Neuronal stem cell (in vitro differentiated cells): ENCODE data around the gene OAS3.

ENCODE experiments used
- DNase-seq: peaks from one replicate; pipeline ENCODE4 v3.0.0-alpha.2; 2013; ENCODE audit warnings: low spot score
- H2AFZ ChIP-seq: one replicate; pipeline ENCODE4 v1.6.1; 2013; ENCODE audit warnings: mild to moderate bottlenecking, low read length, inconsistent platforms
- H2AK5ac ChIP-seq: 2 replicates; pipeline ENCODE4 v1.6.1; 2013; ENCODE audit warnings: low read depth, mild to moderate bottlenecking, inconsistent platforms, low read length, moderate library complexity, mixed read lengths
- H2BK120ac ChIP-seq: 2 replicates; pipeline ENCODE4 v1.6.1; 2013; ENCODE audit warnings: low read depth, mild to moderate bottlenecking, inconsistent platforms, low read length, moderate library complexity, mixed read lengths
- H2BK12ac ChIP-seq: one replicate; pipeline ENCODE4 v1.6.1; 2013; ENCODE audit warnings: low read length, inconsistent platforms
- H2BK15ac ChIP-seq: 2 replicates; pipeline ENCODE4 v1.6.1; 2013; ENCODE audit warnings: mild to moderate bottlenecking, low read length, inconsistent platforms, mixed read lengths
- H2BK5ac ChIP-seq: one replicate; pipeline ENCODE4 v1.6.1; 2013; ENCODE audit warnings: inconsistent platforms, mild to moderate bottlenecking, low read length, moderate library complexity
- H3K14ac ChIP-seq: one replicate; pipeline ENCODE4 v1.6.1; 2013; ENCODE audit warnings: low read length, inconsistent platforms
- H3K18ac ChIP-seq: 2 replicates; pipeline ENCODE4 v1.6.1; 2013; ENCODE audit warnings: low read length, inconsistent platforms
- H3K23ac ChIP-seq: 2 replicates; pipeline ENCODE4 v1.6.1; 2013; ENCODE audit warnings: low read depth, mild to moderate bottlenecking, mixed read lengths, low read length, inconsistent platforms; ENCODE audit not compliant: poor library complexity
- H3K27ac ChIP-seq: replicated peaks from 3 replicates; pipeline ENCODE4 v1.5.1; 2013; ENCODE audit warnings: low read length, inconsistent platforms
- H3K27me3 ChIP-seq, 3 experiments: 2 replicates each; pipeline ENCODE4 v1.6.1; 2013; ENCODE audit warnings: low read length in 3 of 3, mild to moderate bottlenecking in 2 of 3, inconsistent platforms in 1 of 3, low read depth in 1 of 3, mixed read lengths in 1 of 3, moderate library complexity in 1 of 3; ENCODE audit not compliant: control insufficient read depth in 3 of 3, insufficient read depth in 3 of 3
- H3K36me3 ChIP-seq, 2 donors: replicated peaks in 1 of 2; 2 replicates each; pipeline ENCODE4 v1.6.1; 2013; ENCODE audit warnings: low read length in 2 of 2; ENCODE audit not compliant: control insufficient read depth in 2 of 2, insufficient read depth in 2 of 2
- H3K4ac ChIP-seq: 2 replicates; pipeline ENCODE4 v1.6.1; 2013; ENCODE audit warnings: inconsistent platforms, mild to moderate bottlenecking, low read length, moderate library complexity
- H3K4me1 ChIP-seq, 2 donors: 1 replicate in 1 of 2; 2 replicates in 1 of 2; pipeline ENCODE4 v1.6.1; 2013; ENCODE audit warnings: low read length in 2 of 2, low read depth in 1 of 2; ENCODE audit not compliant: control insufficient read depth in 2 of 2, insufficient read depth in 1 of 2
- H3K4me2 ChIP-seq: one replicate; pipeline ENCODE4 v1.6.1; 2013; ENCODE audit warnings: mild to moderate bottlenecking, low read length, inconsistent platforms; ENCODE audit not compliant: insufficient read depth, poor library complexity, severe bottlenecking
- H3K4me3 ChIP-seq, 2 donors: 2 replicates each; pipeline ENCODE4 v1.5.1; 2013; ENCODE audit warnings: low read length in 2 of 2, mild to moderate bottlenecking in 2 of 2, inconsistent platforms in 1 of 2, moderate library complexity in 1 of 2
- H3K79me1 ChIP-seq: one replicate; pipeline ENCODE4 v1.6.1; 2013; ENCODE audit warnings: low read depth, mild to moderate bottlenecking, inconsistent platforms, low read length, moderate library complexity
- H3K9ac ChIP-seq: one replicate; pipeline ENCODE4 v1.6.1; 2013; ENCODE audit warnings: mild to moderate bottlenecking, low read depth, low read length, inconsistent platforms; ENCODE audit not compliant: poor library complexity
- H3K9me3 ChIP-seq, 2 donors: replicated peaks in 1 of 2; 2 replicates each; pipeline versions ENCODE3 to v1.6.1; 2013; ENCODE audit warnings: low read length in 2 of 2, mild to moderate bottlenecking in 2 of 2, inconsistent platforms in 1 of 2, low read depth in 1 of 2, mixed read lengths in 1 of 2, moderate library complexity in 1 of 2; ENCODE audit not compliant: control insufficient read depth in 2 of 2, insufficient read depth in 1 of 2
- H4K8ac ChIP-seq: one replicate; pipeline ENCODE4 v1.6.1; 2013; ENCODE audit warnings: low read depth, mild to moderate bottlenecking, inconsistent platforms, low read length, moderate library complexity
- H4K91ac ChIP-seq: one replicate; pipeline ENCODE4 v1.6.1; 2013; ENCODE audit warnings: low read length, low read depth, mild to moderate bottlenecking, inconsistent platforms; ENCODE audit not compliant: poor library complexity
- WGBS, 2 donors: extraction: QIAGEN DNeasy Blood & Tissue Kit; methylation state at CpG; one replicate each; pipeline ENCODE4 v1.1.7; 2013; ENCODE audit warnings: missing lambda C conversion rate in 2 of 2, mixed read lengths in 1 of 2; ENCODE audit not compliant: insufficient read length in 2 of 2, insufficient replicate concordance in 1 of 2; ENCODE audit errors: extremely low coverage in 2 of 2; 5-methylcytosine and 5-hydroxymethylcytosine counted together

The OAS3 gene

GRCh38 chr12:112938751-112939150, 477 bp downstream of the OAS3 start:
- no peak overlapping the region for H3K27ac ChIP-seq
- H3K4me3 ChIP-seq, result peak overlapping the region in 1 of 2 donors; percentile 40
- peaks cover 0 to 26% (median 22%) of the 10 kb centered on the region in 3 experiments for H3K27me3 ChIP-seq
- no CpG with 5 or more reads among the region's 11 CpGs for WGBS, 2 donors
- peak overlapping the region; percentile 91 for H2AFZ ChIP-seq
- H3K4ac ChIP-seq, result no peak overlapping the region
- H2BK5ac ChIP-seq, result no peak overlapping the region
- peaks cover 0 to 1% of the 10 kb centered on the region in 2 donors for H3K9me3 ChIP-seq
- no peaks in the 10 kb centered on the region for H3K79me1 ChIP-seq
- no peak overlapping the region for H2BK15ac ChIP-seq
- H2BK12ac ChIP-seq, result no peak overlapping the region
- H2AK5ac ChIP-seq, result no peak overlapping the region
- H3K23ac ChIP-seq, result no peak overlapping the region
- H3K36me3 ChIP-seq, result no peaks in the 10 kb centered on the region
- peak overlapping the region; percentile 51 for H3K4me2 ChIP-seq
- no peak overlapping the region for H3K14ac ChIP-seq
- H2BK120ac ChIP-seq, result no peak overlapping the region
- H4K8ac ChIP-seq, result no peak overlapping the region
- peaks cover 0 to 7% of the 10 kb centered on the region in 2 donors for H3K4me1 ChIP-seq
- no peak overlapping the region for H3K18ac ChIP-seq
- DNase-seq, result no peak
- H4K91ac ChIP-seq, result no peak overlapping the region
- H3K9ac ChIP-seq, result no peak overlapping the region

GRCh38 chr12:112939761-112940381, 1.6 kb downstream of the OAS3 start:
- H4K91ac ChIP-seq, result no peak overlapping the region
- no peak overlapping the region for H2BK120ac ChIP-seq
- DNase-seq, result no peak
- no peak overlapping the region for H2BK15ac ChIP-seq
- H3K4me3 ChIP-seq, result no peak overlapping the region
- H4K8ac ChIP-seq, result no peak overlapping the region
- no peak overlapping the region for H2BK12ac ChIP-seq
- H3K14ac ChIP-seq, result no peak overlapping the region
- H3K9ac ChIP-seq, result no peak overlapping the region
- no peak overlapping the region for H3K27ac ChIP-seq
- no peaks in the 10 kb centered on the region for H3K36me3 ChIP-seq
- no peak overlapping the region for H3K18ac ChIP-seq
- no peak overlapping the region for H3K4ac ChIP-seq
- H3K9me3 ChIP-seq, result peaks cover 0 to 1% of the 10 kb centered on the region in 2 donors
- H3K4me2 ChIP-seq, result no peak overlapping the region
- peaks cover 0 to 7% of the 10 kb centered on the region in 2 donors for H3K4me1 ChIP-seq
- no peak overlapping the region for H2BK5ac ChIP-seq
- no peak overlapping the region for H2AK5ac ChIP-seq
- no peak overlapping the region for H3K23ac ChIP-seq
- WGBS, 2 donors, result no CpG with 5 or more reads among the region's 7 CpGs
- peaks cover 0 to 26% (median 22%) of the 10 kb centered on the region in 3 experiments for H3K27me3 ChIP-seq
- H2AFZ ChIP-seq, result no peak overlapping the region
- H3K79me1 ChIP-seq, result no peaks in the 10 kb centered on the region

- H3K4me1 ChIP-seq, result peaks cover 0 to 7% of the 10 kb centered on the region in 2 donors
- peak overlapping the region; percentile 69 for H2BK120ac ChIP-seq
- no peaks in the 10 kb centered on the region for H3K79me1 ChIP-seq
- H3K4ac ChIP-seq, result no peak overlapping the region
- H3K14ac ChIP-seq, result no peak overlapping the region
- peak overlapping the region; percentile 27 for H3K18ac ChIP-seq
- WGBS, 2 donors, result no CpG with 5 or more reads among the region's 16 CpGs
- no peak overlapping the region for H4K91ac ChIP-seq
- H3K23ac ChIP-seq, result no peak overlapping the region
- H3K27me3 ChIP-seq, result peaks cover 0 to 26% (median 22%) of the 10 kb centered on the region in 3 experiments
- DNase-seq, result no peak
- H3K4me2 ChIP-seq, result no peak overlapping the region
- no peak overlapping the region for H3K9ac ChIP-seq
- H2AFZ ChIP-seq, result no peak overlapping the region
- H3K36me3 ChIP-seq, result no peaks in the 10 kb centered on the region
- no peak overlapping the region for H2BK12ac ChIP-seq
- no peak overlapping the region for H3K4me3 ChIP-seq
- no peak overlapping the region for H4K8ac ChIP-seq
- H2AK5ac ChIP-seq, result peak overlapping the region; percentile 43
- H3K27ac ChIP-seq, result no peak overlapping the region
- H2BK5ac ChIP-seq, result no peak overlapping the region
- H3K9me3 ChIP-seq, result peaks cover 0 to 1% of the 10 kb centered on the region in 2 donors
- no peak overlapping the region for H2BK15ac ChIP-seq
Observed at GRCh38 chr12:112941528-112942335, 3.5 kb downstream of the OAS3 start.

GRCh38 chr12:112942572-112942971, 4.3 kb downstream of the OAS3 start:
- Histone ChIP-seq H4K8ac (no peak overlapping the region), H3K36me3 (no peaks in the 10 kb centered on the region), H2AK5ac (no peak overlapping the region), H2AFZ (no peak overlapping the region), H3K18ac (no peak overlapping the region), H3K23ac (no peak overlapping the region), H3K27ac (no peak overlapping the region), H2BK15ac (no peak overlapping the region), H2BK5ac (no peak overlapping the region), H3K4me1 (peaks cover 0 to 7% of the 10 kb centered on the region in 2 donors), H3K27me3 (peaks cover 0 to 25% (median 22%) of the 10 kb centered on the region in 3 experiments), H3K14ac (no peak overlapping the region), H4K91ac (no peak overlapping the region), H2BK12ac (no peak overlapping the region), H3K9me3 (peaks cover 0 to 1% of the 10 kb centered on the region in 2 donors), H3K79me1 (no peaks in the 10 kb centered on the region), H3K4me2 (no peak overlapping the region), H2BK120ac (no peak overlapping the region), H3K4ac (no peak overlapping the region), H3K4me3 (no peak overlapping the region), H3K9ac (no peak overlapping the region)
- no peak for DNase-seq
- WGBS, 2 donors, result no CpG with 5 or more reads among the region's 1 CpG
